Activated naive CD8-positive, alpha-beta T cell treated with anti-CD3 and anti-CD28 coated beads for 36 hours (primary cell): ENCODE data around the gene RAB31. TPM values are rescaled to one million over a fixed set of nuclear protein-coding genes. Genes with fewer than 3 reads are reported as not detected.
"Not testable (repeated sequence)": the region's sequence is repeated elsewhere in the genome, so short reads cannot be mapped to it uniquely, and the experiment has no call there.

ENCODE experiments used
- DNase-seq: peaks from one replicate; pipeline ENCODE4 v3.0.0; 2021
- H3K27ac Mint-ChIP-seq: one replicate; pipeline ENCODE4 v1.8.0; 2022; ENCODE audit warnings: mild to moderate bottlenecking, moderate library complexity, mixed read lengths
- H3K27me3 Mint-ChIP-seq: one replicate; pipeline ENCODE4 v1.8.0; 2022; ENCODE audit warnings: mild to moderate bottlenecking, mixed read lengths
- H3K36me3 Mint-ChIP-seq: one replicate; pipeline ENCODE4 v1.8.0; 2021; ENCODE audit warnings: mild to moderate bottlenecking, mixed read lengths
- H3K4me1 Mint-ChIP-seq: one replicate; pipeline ENCODE4 v1.8.0; 2021; ENCODE audit warnings: mixed read lengths
- H3K4me3 Mint-ChIP-seq: one replicate; pipeline ENCODE4 v1.8.0; 2022; ENCODE audit warnings: mild to moderate bottlenecking, moderate library complexity, mixed read lengths
- H3K9me3 Mint-ChIP-seq: one replicate; pipeline ENCODE4 v1.8.0; 2022; ENCODE audit warnings: mixed read lengths
- total RNA-seq, 2 experiments: library from RNA; stranded (reverse); gene quantifications; one replicate each; pipeline ENCODE4 v1.2.3, GENCODE V29; 2021

RAB31 gene, protein sequence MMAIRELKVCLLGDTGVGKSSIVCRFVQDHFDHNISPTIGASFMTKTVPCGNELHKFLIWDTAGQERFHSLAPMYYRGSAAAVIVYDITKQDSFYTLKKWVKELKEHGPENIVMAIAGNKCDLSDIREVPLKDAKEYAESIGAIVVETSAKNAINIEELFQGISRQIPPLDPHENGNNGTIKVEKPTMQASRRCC
- under 1 TPM; 0.70 to 0.78 TPM for total RNA-seq

DNA sequence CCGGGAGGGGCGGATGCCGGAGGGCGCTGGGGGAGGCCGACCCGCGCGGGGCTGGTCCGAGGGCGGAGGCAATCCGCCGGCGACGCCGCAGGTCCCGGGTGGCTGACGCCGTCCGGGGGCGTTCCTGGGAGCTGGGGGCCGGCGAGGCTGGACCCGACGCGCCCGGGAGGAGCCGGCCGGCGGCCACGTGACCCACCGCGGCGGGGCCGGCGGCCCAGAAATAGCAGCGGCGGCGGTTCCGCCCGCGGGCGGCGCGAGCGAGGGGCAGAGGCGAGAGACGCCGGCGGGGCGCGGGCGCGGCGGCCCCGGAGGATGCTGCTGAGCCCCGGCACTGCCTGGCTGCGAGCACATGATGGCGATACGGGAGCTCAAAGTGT is at the start of gene RAB31:
RAB31 (plus strand) TSS at position 245 of the 377 bp plus-strand sequence; CDS start at position 350, 105 bp downstream.
- DNase-seq, result peak; percentile 22
- Mint-ChIP-seq H3K9me3 (peaks cover 2% of the 10 kb centered on the region), H3K4me3 (peak within 1 kb of the TSS; percentile 77), H3K27me3 (peaks cover 90% of the 10 kb centered on the region), H3K36me3 (no peaks in the 10 kb centered on the region), H3K4me1 (peaks cover 29% of the 10 kb centered on the region), H3K27ac (no peak within 1 kb of the TSS)

DNA sequence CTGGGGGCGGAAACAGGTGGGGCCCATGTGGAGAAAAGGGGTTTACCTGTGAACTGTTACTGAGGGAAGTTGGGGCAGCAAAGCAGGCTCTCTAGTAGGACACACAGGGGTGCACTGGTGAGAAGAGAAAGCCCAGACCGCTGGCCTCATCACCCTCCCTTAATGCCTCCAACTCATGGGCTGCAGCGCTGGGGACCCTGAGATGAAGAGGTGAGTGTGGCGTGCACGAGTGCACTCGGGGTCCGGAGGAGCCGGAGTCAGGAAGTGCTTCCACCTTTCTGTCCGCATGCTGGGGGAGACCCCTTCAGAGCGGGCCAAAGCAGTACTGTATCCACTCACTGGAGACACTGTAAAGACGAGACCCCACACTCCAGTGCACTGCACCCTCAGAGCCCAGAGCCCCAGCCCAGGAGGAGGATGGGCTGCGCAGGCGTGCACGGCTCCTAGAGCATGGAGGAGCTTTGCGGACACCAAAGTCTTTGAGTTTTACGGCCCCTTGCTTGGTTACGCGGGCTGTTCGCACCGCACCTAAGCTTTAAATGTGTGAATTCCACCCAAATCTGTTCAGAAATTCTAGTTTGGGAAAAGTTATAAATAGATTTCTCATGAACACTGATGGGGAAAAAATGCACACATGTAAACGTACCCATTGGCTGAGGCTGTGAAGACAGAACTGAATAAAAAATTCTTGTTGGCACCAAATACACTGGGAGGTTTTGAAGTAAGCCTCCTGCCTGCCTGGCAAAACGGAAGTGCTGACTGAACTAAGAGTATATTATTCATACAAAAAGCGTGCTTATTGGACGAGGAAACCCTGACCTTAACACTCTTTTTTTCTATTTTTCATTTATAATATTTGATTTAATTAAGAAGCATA is 48.4 kb upstream of the RAB31 start:
- Mint-ChIP-seq H3K36me3 (no peaks in the 10 kb centered on the region), H3K27ac (no peak overlapping the region), H3K9me3 (no peaks in the 10 kb centered on the region), H3K4me3 (no peak overlapping the region), H3K4me1 (no peaks in the 10 kb centered on the region), H3K27me3 (no peaks in the 10 kb centered on the region)
- no peak for DNase-seq

GRCh38 chr18:9661564-9661963 is 46.5 kb upstream of the RAB31 start:
- Mint-ChIP-seq H3K27me3 (no peaks in the 10 kb centered on the region), H3K4me3 (no peak overlapping the region), H3K4me1 (no peaks in the 10 kb centered on the region), H3K36me3 (no peaks in the 10 kb centered on the region), H3K27ac (no peak overlapping the region), H3K9me3 (no peaks in the 10 kb centered on the region)
- no peak for DNase-seq

DNA sequence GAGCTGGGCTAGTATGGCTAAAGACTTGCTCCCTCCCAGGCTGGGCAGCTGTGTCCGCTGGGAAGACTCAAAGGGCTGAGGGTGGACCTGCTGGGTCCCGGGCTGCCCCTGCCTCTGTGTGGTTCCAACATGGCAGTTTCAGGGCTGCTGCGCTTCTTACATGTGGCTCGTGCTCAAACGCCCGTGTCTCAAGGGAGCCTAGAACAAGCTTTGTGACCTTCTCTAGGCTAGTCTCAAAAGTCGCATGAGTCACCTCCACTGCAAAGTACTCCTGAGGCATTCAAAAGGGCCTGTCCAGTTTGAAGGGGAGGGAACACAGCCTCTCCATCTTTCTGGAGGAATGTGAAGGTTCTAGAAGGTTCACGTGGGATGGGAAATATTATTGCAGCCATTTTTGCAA is 44.7 kb upstream of the RAB31 start:
- H3K27me3 Mint-ChIP-seq, result no peaks in the 10 kb centered on the region
- no peak overlapping the region for H3K27ac Mint-ChIP-seq
- no peaks in the 10 kb centered on the region for H3K9me3 Mint-ChIP-seq
- DNase-seq, result no peak
- H3K36me3 Mint-ChIP-seq, result no peaks in the 10 kb centered on the region
- no peaks in the 10 kb centered on the region for H3K4me1 Mint-ChIP-seq
- H3K4me3 Mint-ChIP-seq, result no peak overlapping the region

DNA sequence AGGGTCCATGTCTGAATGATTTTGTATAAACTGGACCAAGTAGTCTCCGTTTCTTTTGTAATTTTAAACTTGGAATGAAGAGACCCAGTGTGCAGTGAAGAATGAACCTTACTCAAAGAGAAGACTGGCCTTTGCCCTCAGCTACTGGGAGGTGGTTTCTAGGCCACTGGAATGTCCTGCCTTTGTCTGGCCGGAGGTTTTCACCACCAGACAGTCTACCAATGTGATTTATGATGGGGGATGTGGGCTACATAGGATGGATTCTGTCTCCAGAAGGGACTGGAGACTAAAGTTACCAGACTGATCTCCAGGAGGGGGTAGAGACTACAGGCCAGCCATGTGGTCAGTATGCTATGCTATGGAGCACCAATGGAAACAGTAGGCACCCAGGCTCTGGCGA is 42.8 kb upstream of the RAB31 start:
- DNase-seq, result no peak
- Mint-ChIP-seq H3K36me3 (no peaks in the 10 kb centered on the region), H3K4me3 (no peak overlapping the region), H3K27ac (no peak overlapping the region), H3K27me3 (no peaks in the 10 kb centered on the region), H3K4me1 (no peaks in the 10 kb centered on the region), H3K9me3 (no peaks in the 10 kb centered on the region)

GRCh38 chr18:9666548-9666947 is 41.6 kb upstream of the RAB31 start:
- no peaks in the 10 kb centered on the region for H3K36me3 Mint-ChIP-seq
- no peaks in the 10 kb centered on the region for H3K9me3 Mint-ChIP-seq
- DNase-seq, result no peak
- H3K4me1 Mint-ChIP-seq, result no peaks in the 10 kb centered on the region
- no peaks in the 10 kb centered on the region for H3K27me3 Mint-ChIP-seq
- H3K27ac Mint-ChIP-seq, result no peak overlapping the region
- no peak overlapping the region for H3K4me3 Mint-ChIP-seq

GRCh38 chr18:9669016-9669415 is 39.1 kb upstream of the RAB31 start:
- Mint-ChIP-seq H3K4me1 (peaks cover 6% of the 10 kb centered on the region), H3K27ac (no peak overlapping the region), H3K27me3 (no peaks in the 10 kb centered on the region), H3K4me3 (no peak overlapping the region), H3K9me3 (no peaks in the 10 kb centered on the region), H3K36me3 (no peaks in the 10 kb centered on the region)
- DNase-seq, result no peak

DNA sequence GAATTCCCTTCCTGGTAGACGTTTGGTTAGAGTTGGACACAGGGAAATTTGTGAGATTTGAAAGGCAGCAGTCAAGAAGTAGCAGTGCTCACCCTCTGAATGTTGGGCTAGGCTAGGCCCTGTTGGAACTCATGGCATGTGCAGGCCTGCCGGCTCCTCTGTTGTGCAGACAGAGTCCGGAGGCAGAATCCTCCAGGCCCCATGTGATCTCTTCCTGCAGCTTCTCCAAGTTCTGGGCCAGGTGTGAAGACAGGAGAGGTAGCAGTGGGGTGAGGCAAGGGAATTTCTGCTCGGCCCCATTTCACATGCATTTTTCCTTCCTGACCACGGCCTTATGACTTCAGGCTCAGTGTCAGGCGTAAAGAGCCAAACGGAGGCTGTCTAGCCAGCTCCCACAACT is 36.9 kb upstream of the RAB31 start:
- H3K27ac Mint-ChIP-seq, result no peak overlapping the region
- H3K4me3 Mint-ChIP-seq, result no peak overlapping the region
- H3K36me3 Mint-ChIP-seq, result no peaks in the 10 kb centered on the region
- H3K4me1 Mint-ChIP-seq, result peaks cover 6% of the 10 kb centered on the region
- H3K9me3 Mint-ChIP-seq, result no peaks in the 10 kb centered on the region
- peaks cover 14% of the 10 kb centered on the region for H3K27me3 Mint-ChIP-seq
- DNase-seq, result no peak

GRCh38 chr18:9673296-9674251 is 34.5 kb upstream of the RAB31 start:
- H3K4me1 Mint-ChIP-seq, result peaks cover 6% of the 10 kb centered on the region
- no peak overlapping the region for H3K4me3 Mint-ChIP-seq
- peaks cover 14% of the 10 kb centered on the region for H3K27me3 Mint-ChIP-seq
- peak; percentile 27 for DNase-seq
- H3K27ac Mint-ChIP-seq, result no peak overlapping the region
- no peaks in the 10 kb centered on the region for H3K9me3 Mint-ChIP-seq
- no peaks in the 10 kb centered on the region for H3K36me3 Mint-ChIP-seq

DNA sequence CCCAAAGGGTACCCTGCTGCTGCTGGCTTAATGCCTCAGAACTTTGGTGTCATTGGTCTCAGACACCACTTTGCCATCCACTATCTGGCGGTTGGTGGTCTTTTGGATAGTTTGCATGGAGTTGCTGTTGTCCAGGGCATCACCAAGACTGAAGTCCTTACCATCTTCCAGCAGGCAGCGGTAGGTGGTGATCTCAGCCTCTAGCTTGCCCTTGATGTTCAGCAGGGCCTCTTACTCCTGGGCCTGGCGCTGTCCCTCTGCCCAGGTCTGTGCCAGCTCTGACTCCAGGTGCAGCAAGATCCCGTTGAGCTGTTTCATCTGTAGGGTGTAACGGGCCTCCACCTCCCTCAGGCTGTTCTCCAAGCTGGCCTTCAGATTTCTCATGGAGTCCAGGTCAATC is 29.9 kb upstream of the RAB31 start:
- DNase-seq, H3K4me3 Mint-ChIP-seq, H3K4me1 Mint-ChIP-seq, H3K9me3 Mint-ChIP-seq, H3K27ac Mint-ChIP-seq, H3K36me3 Mint-ChIP-seq: not testable (repeated sequence)
- H3K27me3 Mint-ChIP-seq, result peaks cover 18% of the 10 kb centered on the region

GRCh38 chr18:9679125-9679524 is 29.0 kb upstream of the RAB31 start:
- no peak for DNase-seq
- H3K4me1 Mint-ChIP-seq, result no peaks in the 10 kb centered on the region
- H3K9me3 Mint-ChIP-seq, result no peaks in the 10 kb centered on the region
- no peak overlapping the region for H3K4me3 Mint-ChIP-seq
- H3K27ac Mint-ChIP-seq, result no peak overlapping the region
- no peaks in the 10 kb centered on the region for H3K36me3 Mint-ChIP-seq
- H3K27me3 Mint-ChIP-seq, result peaks cover 25% of the 10 kb centered on the region

- DNase-seq, result no peak
- Mint-ChIP-seq H3K27ac (no peak overlapping the region), H3K4me1 (peaks cover 11% of the 10 kb centered on the region), H3K4me3 (no peak overlapping the region), H3K36me3 (no peaks in the 10 kb centered on the region), H3K9me3 (no peaks in the 10 kb centered on the region), H3K27me3 (peaks cover 21% of the 10 kb centered on the region)
These were observed 26.9 kb upstream of the RAB31 start for GRCh38 chr18:9681217-9681616.

DNA sequence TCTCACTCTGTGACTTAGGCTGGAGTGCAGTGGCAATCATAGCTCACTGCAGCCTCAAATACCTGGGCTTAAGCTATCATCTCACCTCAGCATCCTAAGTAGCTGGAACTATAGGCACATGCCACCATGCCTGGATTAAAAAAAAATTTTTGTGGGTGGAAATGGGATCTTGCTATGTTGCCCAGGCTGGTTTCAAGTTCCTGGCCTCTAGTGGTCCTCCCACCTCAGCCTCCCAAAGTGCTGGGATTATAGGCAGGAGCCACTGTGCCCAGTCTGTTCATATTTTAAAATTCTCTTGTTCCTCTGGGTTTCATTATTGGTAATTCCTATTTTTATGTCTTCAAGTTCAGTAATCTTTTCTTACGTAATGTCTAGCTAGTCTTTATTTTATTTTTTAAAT is 25.5 kb upstream of the RAB31 start:
- H3K4me3 Mint-ChIP-seq, result no peak overlapping the region
- H3K36me3 Mint-ChIP-seq, result no peaks in the 10 kb centered on the region
- no peak overlapping the region for H3K27ac Mint-ChIP-seq
- DNase-seq, result no peak
- H3K4me1 Mint-ChIP-seq, result peaks cover 11% of the 10 kb centered on the region
- H3K27me3 Mint-ChIP-seq, result peaks cover 30% of the 10 kb centered on the region
- no peaks in the 10 kb centered on the region for H3K9me3 Mint-ChIP-seq

DNA sequence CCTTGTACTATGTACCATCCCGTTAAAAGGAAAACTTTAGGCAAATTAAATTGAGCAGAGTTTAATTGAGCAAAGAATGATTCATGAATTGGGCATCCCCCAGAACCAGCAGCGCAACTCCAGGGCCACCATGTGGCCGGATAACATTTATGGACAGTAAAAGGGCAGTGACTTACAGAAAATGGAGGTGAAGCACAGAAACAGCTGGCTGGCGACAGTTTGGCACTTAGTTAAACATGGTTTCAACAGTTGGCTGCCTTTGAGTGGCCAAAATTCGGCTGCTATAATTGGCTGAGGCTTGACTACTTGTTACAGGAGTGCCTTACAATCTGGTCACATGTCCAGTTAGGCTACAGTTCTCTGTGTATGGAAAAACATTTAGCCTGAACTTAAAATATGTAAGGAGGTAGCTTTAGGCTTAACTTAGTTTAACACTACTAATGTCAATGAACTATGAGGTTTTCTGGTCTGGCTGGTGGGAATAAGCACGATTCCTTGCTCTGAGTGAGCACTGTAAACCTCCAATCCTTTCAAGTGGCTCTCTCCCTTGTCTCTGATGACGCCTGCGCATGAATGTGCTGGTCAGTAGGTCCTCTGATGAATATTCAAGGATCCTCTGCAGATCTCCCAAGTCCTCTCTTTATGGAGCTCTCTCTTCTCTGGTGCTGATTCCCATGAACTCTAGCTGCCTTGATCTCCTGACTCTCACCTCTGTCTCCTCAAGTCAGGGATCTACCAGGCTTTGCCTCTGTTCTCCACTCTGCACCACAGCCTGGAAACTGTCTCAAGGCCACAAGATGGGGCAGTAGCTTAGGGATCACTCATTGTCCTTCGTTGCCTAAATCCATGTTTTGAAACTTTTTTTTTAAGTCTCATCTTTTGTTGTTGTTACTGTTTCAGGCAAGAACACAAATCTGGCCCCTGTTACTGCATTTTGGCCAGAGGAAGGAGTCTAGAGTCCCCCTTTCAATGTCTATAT is 24.4 kb upstream of the RAB31 start:
- peaks cover 30% of the 10 kb centered on the region for H3K27me3 Mint-ChIP-seq

More for the DNA sequence above, 24.4 kb upstream of the RAB31 start:
- no peak for DNase-seq
- peaks cover 11% of the 10 kb centered on the region for H3K4me1 Mint-ChIP-seq
- H3K36me3 Mint-ChIP-seq, result no peaks in the 10 kb centered on the region
- no peaks in the 10 kb centered on the region for H3K9me3 Mint-ChIP-seq
- no peak overlapping the region for H3K4me3 Mint-ChIP-seq
- H3K27ac Mint-ChIP-seq, result no peak overlapping the region
